ENCODE data around the gene CD33.

CD33 gene

DNA sequence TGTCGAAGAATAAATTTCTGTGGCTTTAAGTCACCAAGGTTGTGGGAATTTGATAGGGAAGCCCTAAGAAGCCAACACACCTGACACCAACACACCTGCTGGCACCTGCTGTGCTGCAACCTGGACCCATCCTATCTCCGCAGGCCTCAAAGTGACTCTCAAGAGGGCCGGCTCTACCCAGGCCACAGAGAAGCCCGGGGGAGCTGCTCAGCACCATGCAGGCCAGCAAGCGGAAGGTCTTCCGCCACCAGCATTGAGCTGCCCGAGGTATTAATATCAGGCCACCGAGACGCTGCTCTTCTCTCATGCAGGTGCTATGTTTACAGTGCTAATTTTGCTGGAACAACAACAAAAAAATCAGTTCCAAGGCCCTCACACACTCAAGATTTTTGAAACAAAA is 32.2 kb upstream of the CD33 start:
- H3K27me3 ChIP-seq (replicated peaks; ENCODE audit: insufficient read depth, low read length): peaks cover 4% of the 10 kb centered on the region; the same call in 1 of the 2 replicates
- no peak overlapping the region for H2AFZ ChIP-seq (ENCODE audit: low read length)
- no peaks in the 10 kb centered on the region for H3K4me1 ChIP-seq (ENCODE audit: low read length)
- no peaks in the 10 kb centered on the region for H3K9me3 ChIP-seq (replicated peaks; ENCODE audit: insufficient read depth, low read length)
- H3K4me3 ChIP-seq (ENCODE audit: low read length): no peak overlapping the region
- TF ChIP-seq EZH2 (optimal IDR thresholded peaks at IDR 0.05; ENCODE audit: low read depth, low read length): no peak
- no peak for TF ChIP-seq EZH2phosphoT487 (IDR thresholded peaks at IDR 0.05; ENCODE audit: low read length)
- TF ChIP-seq, protein P1, sequence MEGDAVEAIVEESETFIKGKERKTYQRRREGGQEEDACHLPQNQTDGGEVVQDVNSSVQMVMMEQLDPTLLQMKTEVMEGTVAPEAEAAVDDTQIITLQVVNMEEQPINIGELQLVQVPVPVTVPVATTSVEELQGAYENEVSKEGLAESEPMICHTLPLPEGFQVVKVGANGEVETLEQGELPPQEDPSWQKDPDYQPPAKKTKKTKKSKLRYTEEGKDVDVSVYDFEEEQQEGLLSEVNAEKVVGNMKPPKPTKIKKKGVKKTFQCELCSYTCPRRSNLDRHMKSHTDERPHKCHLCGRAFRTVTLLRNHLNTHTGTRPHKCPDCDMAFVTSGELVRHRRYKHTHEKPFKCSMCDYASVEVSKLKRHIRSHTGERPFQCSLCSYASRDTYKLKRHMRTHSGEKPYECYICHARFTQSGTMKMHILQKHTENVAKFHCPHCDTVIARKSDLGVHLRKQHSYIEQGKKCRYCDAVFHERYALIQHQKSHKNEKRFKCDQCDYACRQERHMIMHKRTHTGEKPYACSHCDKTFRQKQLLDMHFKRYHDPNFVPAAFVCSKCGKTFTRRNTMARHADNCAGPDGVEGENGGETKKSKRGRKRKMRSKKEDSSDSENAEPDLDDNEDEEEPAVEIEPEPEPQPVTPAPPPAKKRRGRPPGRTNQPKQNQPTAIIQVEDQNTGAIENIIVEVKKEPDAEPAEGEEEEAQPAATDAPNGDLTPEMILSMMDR (IDR thresholded peaks at IDR 0.05; ENCODE audit: low read length): no peak
- H3K9ac ChIP-seq (ENCODE audit: low read length): no peak overlapping the region
- no peaks in the 10 kb centered on the region for H3K9me2 ChIP-seq (replicated peaks; ENCODE audit: insufficient read depth, low read length)
- no peaks in the 10 kb centered on the region for H3K79me2 ChIP-seq (ENCODE audit: low read length)
- H3F3A ChIP-seq (ENCODE audit: insufficient read depth, low read length): no peaks in the 10 kb centered on the region
- no peak overlapping the region for H3K27ac ChIP-seq (ENCODE audit: low read length)
- no peaks in the 10 kb centered on the region for H3K36me3 ChIP-seq (replicated peaks; ENCODE audit: insufficient read depth, low read length)
- no peaks in the 10 kb centered on the region for H4K20me1 ChIP-seq (ENCODE audit: insufficient read depth, low read length)
- DNase-seq: no peak
- no peak overlapping the region for H3K4me2 ChIP-seq (ENCODE audit: low read depth, low read length)

DNA sequence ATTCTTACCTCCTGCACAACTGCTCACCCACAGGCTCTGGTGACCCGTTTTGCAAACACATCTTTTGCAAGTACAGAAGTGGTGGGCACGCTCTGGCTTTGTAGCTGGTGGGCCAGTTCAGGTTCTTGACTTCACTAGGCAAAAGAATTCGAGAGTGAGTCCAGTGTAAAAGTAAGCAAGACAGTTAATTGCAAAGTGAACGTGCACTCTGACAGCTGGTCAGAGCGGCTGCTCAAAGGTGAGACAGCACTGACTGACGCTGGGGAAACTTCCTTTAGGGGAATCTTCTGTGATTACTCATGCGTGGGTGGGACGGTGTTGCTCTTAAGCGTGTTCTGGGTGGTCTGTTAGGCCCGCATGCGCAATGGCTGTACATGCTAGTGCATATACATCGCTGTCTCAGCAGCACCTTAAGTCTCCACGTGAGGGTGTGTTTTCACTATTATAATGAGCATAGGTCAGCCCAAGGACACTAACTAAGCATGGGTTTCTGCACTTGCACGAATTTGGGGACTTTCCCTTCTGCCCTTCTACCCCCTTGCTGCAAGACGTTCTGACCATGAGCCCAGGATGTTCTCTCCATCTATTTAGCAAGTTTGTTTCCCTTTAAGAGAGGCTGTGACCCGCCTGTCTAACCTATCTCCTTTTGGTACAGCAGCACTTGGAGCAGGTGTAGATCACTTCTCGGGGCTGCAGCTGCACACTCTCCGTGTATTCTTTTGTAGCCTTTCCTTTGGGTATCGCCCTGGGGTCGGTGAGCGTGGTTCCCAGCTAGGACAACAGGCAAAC is 30.2 kb upstream of the CD33 start:
- Histone ChIP-seq H3K4me1 (ENCODE audit: low read length) (no peaks in the 10 kb centered on the region), H3K4me3 (ENCODE audit: low read length) (no peak overlapping the region), H3K27me3 (replicated peaks; ENCODE audit: insufficient read depth, low read length) (peaks cover 4% of the 10 kb centered on the region; the same call in 1 of the 2 replicates), H3K27ac (ENCODE audit: low read length) (no peak overlapping the region), H3K79me2 (ENCODE audit: low read length) (no peaks in the 10 kb centered on the region), H3K4me2 (ENCODE audit: low read depth, low read length) (no peak overlapping the region), H3F3A (ENCODE audit: insufficient read depth, low read length) (no peaks in the 10 kb centered on the region), H3K9me3 (replicated peaks; ENCODE audit: insufficient read depth, low read length) (no peaks in the 10 kb centered on the region), H3K36me3 (replicated peaks; ENCODE audit: insufficient read depth, low read length) (no peaks in the 10 kb centered on the region), H3K9me2 (replicated peaks; ENCODE audit: insufficient read depth, low read length) (no peaks in the 10 kb centered on the region), H2AFZ (ENCODE audit: low read length) (no peak overlapping the region), H4K20me1 (ENCODE audit: insufficient read depth, low read length) (no peaks in the 10 kb centered on the region), H3K9ac (ENCODE audit: low read length) (no peak overlapping the region)
- no peak for DNase-seq
- no peak for TF ChIP-seq EZH2phosphoT487 (IDR thresholded peaks at IDR 0.05; ENCODE audit: low read length)
- TF ChIP-seq EZH2 (optimal IDR thresholded peaks at IDR 0.05; ENCODE audit: low read depth, low read length): no peak
- TF ChIP-seq, protein P1 (IDR thresholded peaks at IDR 0.05; ENCODE audit: low read length): no peak

DNA sequence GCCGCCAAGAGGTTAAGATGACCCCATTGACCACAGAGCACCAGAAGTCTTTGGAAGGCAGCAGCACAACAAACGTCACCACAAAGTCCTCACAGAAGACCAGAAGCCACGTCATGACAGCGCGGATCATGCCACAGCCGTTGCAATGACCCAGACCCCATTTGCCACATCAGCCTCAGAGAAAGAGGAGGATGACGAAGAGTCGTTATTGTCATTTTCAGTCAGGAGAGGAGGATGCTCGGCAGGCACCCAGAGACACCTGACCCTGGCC is 29.6 kb upstream of the CD33 start:
- Histone ChIP-seq H3K4me2 (ENCODE audit: low read depth, low read length) (no peak overlapping the region), H3K79me2 (ENCODE audit: low read length) (no peaks in the 10 kb centered on the region), H3K36me3 (replicated peaks; ENCODE audit: insufficient read depth, low read length) (no peaks in the 10 kb centered on the region), H3K4me3 (ENCODE audit: low read length) (no peak overlapping the region), H4K20me1 (ENCODE audit: insufficient read depth, low read length) (no peaks in the 10 kb centered on the region), H3K4me1 (ENCODE audit: low read length) (no peaks in the 10 kb centered on the region), H3K27me3 (replicated peaks; ENCODE audit: insufficient read depth, low read length) (peaks cover 4% of the 10 kb centered on the region; the same call in 1 of the 2 replicates), H3K9ac (ENCODE audit: low read length) (no peak overlapping the region), H2AFZ (ENCODE audit: low read length) (no peak overlapping the region), H3F3A (ENCODE audit: insufficient read depth, low read length) (no peaks in the 10 kb centered on the region), H3K9me3 (replicated peaks; ENCODE audit: insufficient read depth, low read length) (no peaks in the 10 kb centered on the region), H3K27ac (ENCODE audit: low read length) (no peak overlapping the region), H3K9me2 (replicated peaks; ENCODE audit: insufficient read depth, low read length) (no peaks in the 10 kb centered on the region)
- no peak for DNase-seq
- TF ChIP-seq EZH2 (optimal IDR thresholded peaks at IDR 0.05; ENCODE audit: low read depth, low read length) (no peak), EZH2phosphoT487 (IDR thresholded peaks at IDR 0.05; ENCODE audit: low read length) (no peak)
- TF ChIP-seq, protein P1 (IDR thresholded peaks at IDR 0.05; ENCODE audit: low read length): no peak

All from MM.1S (cell line).